HCT116 (cell line): Measurements from ENCODE around the gene DENND1A. TPM values are rescaled to one million over a fixed set of nuclear protein-coding genes. Genes with fewer than 3 reads are reported as not detected.

ENCODE experiments used
- ATAC-seq: fragments of 200-7000 bp; cut with Tn5 transposase; 2 replicates; pipeline ENCODE4 v1.9.1; 2020; ENCODE audit warnings: mild to moderate bottlenecking, moderate library complexity
- BruUV-seq: library from RNA; stranded (reverse); fragments of 400-500 nt; replicated peaks from 2 replicates; lab custom pipeline; 2021; lab: Mats Ljungman, UMichigan
- CTCF ChIA-PET: fragments of 300-600 bp; sonication (Branson Sonifier 250); formaldehyde crosslinking; loops from one replicate; lab custom pipeline; 2021; ENCODE audit warnings: antibody characterized with exemption; lab: Charles Lee
- POLR2A ChIA-PET: fragments of 300-600, 350-600 bp; sonication (Branson Sonifier 250); formaldehyde crosslinking; loops from one replicate; lab custom pipeline; 2021; ENCODE audit warnings: antibody characterized with exemption; lab: Charles Lee
- RAD21 ChIA-PET, 2 experiments: fragments of 300-600 bp; sonication (Branson Sonifier 250); formaldehyde crosslinking; loops; one replicate each; lab custom pipeline; 2023; ENCODE audit warnings: low total read pairs in 2 of 2; ENCODE audit not compliant: uncharacterized antibody in 2 of 2, unreplicated experiment in 2 of 2, low non-redundant PET in 1 of 2; lab: Charles Lee
- DNase-seq: peaks from one replicate; pipeline ENCODE4 v3.0.0-alpha.2; 2010; ENCODE audit warnings: low read depth, low spot score
- H2AFZ ChIP-seq: fragments of 200-600 bp; shearing (Covaris generic), sonication (generic); 2 replicates; pipeline ENCODE4 v1.6.1; 2017; ENCODE audit warnings: low read depth, mixed run types, mixed read lengths, antibody characterized with exemption, low read length; ENCODE audit not compliant: poor library complexity, severe bottlenecking
- H3K27ac ChIP-seq: 2 replicates; pipeline ENCODE4 v1.5.1; 2012; ENCODE audit warnings: low read depth, low read length
- H3K27me3 ChIP-seq: fragments of 200-600 bp; sonication (generic); 2 replicates; pipeline ENCODE4 v1.6.1; 2016; ENCODE audit warnings: mixed run types, low read length, mixed read lengths; ENCODE audit not compliant: insufficient read depth
- H3K36me3 ChIP-seq, 2 experiments: fragments of 200-500 bp in 1 of 2; fragments of 200-600 bp in 1 of 2; sonication (Bioruptor generic) in 1 of 2; sonication (generic) in 1 of 2; 2 replicates each; pipeline versions ENCODE4 v1.5.1 to v1.6.1; 2014 to 2016; ENCODE audit warnings: low read length in 2 of 2, inconsistent platforms in 1 of 2, mixed read lengths in 1 of 2, mixed run types in 1 of 2; ENCODE audit not compliant: insufficient read depth in 2 of 2, control insufficient read depth in 1 of 2
- H3K4me1 ChIP-seq, 2 experiments: fragments of 200-600 bp in 1 of 2; sonication (generic) in 1 of 2; 2 replicates each; pipeline versions ENCODE4 v1.5.1 to v1.6.1; 2012 to 2017; ENCODE audit warnings: low read length in 2 of 2, inconsistent platforms in 1 of 2, mild to moderate bottlenecking in 1 of 2, mixed read lengths in 1 of 2, mixed run types in 1 of 2, moderate library complexity in 1 of 2; ENCODE audit not compliant: insufficient read depth in 2 of 2, control insufficient read depth in 1 of 2
- H3K4me2 ChIP-seq: fragments of 200-600 bp; sonication (generic); 2 replicates; pipeline ENCODE4 v1.6.1; 2017; ENCODE audit warnings: mixed run types, low read length, mixed read lengths
- H3K4me3 ChIP-seq, 2 experiments: fragments of 200-600 bp in 1 of 2; sonication (generic) in 1 of 2; replicated peaks in 1 of 2; 2 replicates each; pipeline ENCODE4 v1.5.1; 2011 to 2016; ENCODE audit warnings: low read length in 2 of 2, control low read depth in 1 of 2, low read depth in 1 of 2, mild to moderate bottlenecking in 1 of 2, mixed read lengths in 1 of 2, mixed run types in 1 of 2
- H3K79me2 ChIP-seq: fragments of 200-600 bp; sonication (generic); 2 replicates; pipeline ENCODE4 v1.6.1; 2017; ENCODE audit warnings: mild to moderate bottlenecking, mixed run types, low read length, moderate library complexity, mixed read lengths; ENCODE audit not compliant: insufficient read depth
- H3K9ac ChIP-seq: fragments of 200-600 bp; sonication (generic); 2 replicates; pipeline ENCODE4 v1.6.1; 2016; ENCODE audit warnings: low read length, mixed read lengths
- H3K9me2 ChIP-seq: fragments of 200-600 bp; sonication (generic), shearing (Covaris generic); 2 replicates; pipeline ENCODE4 v1.6.1; 2017; ENCODE audit warnings: mixed run types, mild to moderate bottlenecking, moderate library complexity; ENCODE audit not compliant: insufficient read depth
- H3K9me3 ChIP-seq, 2 experiments: fragments of 200-500 bp in 1 of 2; fragments of 200-600 bp in 1 of 2; sonication (Bioruptor generic) in 1 of 2; sonication (generic) in 1 of 2; 2 replicates each; pipeline ENCODE4 v1.6.1; 2014 to 2017; ENCODE audit warnings: low read length in 2 of 2, mixed read lengths in 2 of 2, inconsistent platforms in 1 of 2, low read depth in 1 of 2, mild to moderate bottlenecking in 1 of 2, mixed run types in 1 of 2, moderate library complexity in 1 of 2; ENCODE audit not compliant: control insufficient read depth in 1 of 2, insufficient read depth in 1 of 2
- H4K20me1 ChIP-seq: fragments of 200-600 bp; sonication (generic), shearing (Covaris generic); 2 replicates; pipeline ENCODE4 v1.6.1; 2017; ENCODE audit warnings: mixed run types, mild to moderate bottlenecking, moderate library complexity; ENCODE audit not compliant: insufficient read depth
- JUND ChIP-seq: IDR thresholded peaks from 2 replicates; pipeline ENCODE4 v1.6.1; 2012
- POLR2A ChIP-seq: IDR thresholded peaks from 2 replicates; pipeline ENCODE4 v1.7.0; 2011; ENCODE audit warnings: borderline replicate concordance; ENCODE audit not compliant: insufficient read depth, insufficient read length; ENCODE audit errors: extremely low read depth
- SP1 ChIP-seq: IDR thresholded peaks from 2 replicates; pipeline ENCODE4 v1.6.1; 2012; ENCODE audit warnings: low read depth
- SRF ChIP-seq: IDR thresholded peaks from 2 replicates; pipeline ENCODE4 v1.6.1; 2012; ENCODE audit warnings: low read depth
- intact Hi-C: fragments of 100-400 bp; cut with micrococcal nuclease; formaldehyde crosslinking; loops from 2 replicates; pipeline ENCODE4 v1.10.0; 2022
- total RNA-seq: library from RNA; stranded (reverse); gene quantifications from one replicate; pipeline ENCODE4 v1.2.1, GENCODE V29; 2021; ENCODE audit not compliant: unreplicated experiment
- TF ChIP-seq, protein P1 (sequence below), 3 experiments: fragments of 200-600 bp in 1 of 3; sonication (generic) in 1 of 3; IDR thresholded peaks in 2 of 3; conservative IDR thresholded peaks in 1 of 3; 2 replicates each; pipeline ENCODE4 v1.5.1; 2012 to 2017; ENCODE audit warnings: low read depth in 2 of 3, low read length in 2 of 3, antibody characterized with exemption in 1 of 3, borderline replicate concordance in 1 of 3, control low read depth in 1 of 3, mild to moderate bottlenecking in 1 of 3, mixed read lengths in 1 of 3, mixed run types in 1 of 3, moderate library complexity in 1 of 3; ENCODE audit not compliant: insufficient read depth in 1 of 3

Gene DENND1A
- total RNA-seq, 1 experiment from 2014 or later, result 33.0 TPM

DNA sequence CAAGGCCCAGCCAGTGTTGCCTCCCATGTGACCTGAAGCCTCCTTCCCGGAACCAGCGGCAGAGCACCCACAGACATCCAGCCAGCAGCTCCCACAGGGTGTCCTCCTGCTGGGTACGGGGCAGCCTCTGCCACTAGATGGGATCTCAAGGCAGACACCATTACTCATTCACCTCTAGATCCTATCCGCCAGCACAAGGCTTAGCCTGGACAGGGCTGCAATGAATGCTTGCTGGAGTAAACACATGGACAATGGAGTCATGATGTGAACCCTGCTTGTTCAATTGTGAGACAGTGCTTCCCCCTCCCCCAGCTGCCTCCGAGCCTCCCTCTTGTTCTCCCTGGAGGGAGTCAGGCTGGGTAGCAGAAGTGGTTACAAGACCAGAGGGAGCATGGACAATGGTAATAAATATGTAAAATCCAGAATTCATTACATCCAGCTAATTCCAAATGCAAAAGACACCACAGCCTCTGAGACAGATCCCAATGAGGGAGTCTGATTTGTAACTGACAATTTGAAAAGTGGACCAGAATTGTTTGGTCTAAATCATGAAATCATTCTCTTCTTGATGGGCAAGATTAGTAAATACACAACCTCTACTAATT is 441.9 kb downstream of the DENND1A start:
- ChIA-PET POLR2A (no interaction called here), CTCF (no interaction called here), RAD21 (no interaction called here)
- H3K27me3 ChIP-seq, result no peaks in the 10 kb centered on the region
- intact Hi-C loops, result no loop called here
- H4K20me1 ChIP-seq, result no peaks in the 10 kb centered on the region
- no peaks in the 10 kb centered on the region for H3K4me1 ChIP-seq
- no TSS peak for BruUV-seq
- no peak overlapping the region for H3K4me3 ChIP-seq
- no peak overlapping the region for H3K4me2 ChIP-seq
- H3K79me2 ChIP-seq, result no peaks in the 10 kb centered on the region
- no peaks in the 10 kb centered on the region for H3K9me2 ChIP-seq
- no peak for ATAC-seq
- no peak overlapping the region for H2AFZ ChIP-seq
- H3K9ac ChIP-seq, result no peak overlapping the region
- H3K9me3 ChIP-seq, result no peaks in the 10 kb centered on the region
- TF ChIP-seq, protein P1, sequence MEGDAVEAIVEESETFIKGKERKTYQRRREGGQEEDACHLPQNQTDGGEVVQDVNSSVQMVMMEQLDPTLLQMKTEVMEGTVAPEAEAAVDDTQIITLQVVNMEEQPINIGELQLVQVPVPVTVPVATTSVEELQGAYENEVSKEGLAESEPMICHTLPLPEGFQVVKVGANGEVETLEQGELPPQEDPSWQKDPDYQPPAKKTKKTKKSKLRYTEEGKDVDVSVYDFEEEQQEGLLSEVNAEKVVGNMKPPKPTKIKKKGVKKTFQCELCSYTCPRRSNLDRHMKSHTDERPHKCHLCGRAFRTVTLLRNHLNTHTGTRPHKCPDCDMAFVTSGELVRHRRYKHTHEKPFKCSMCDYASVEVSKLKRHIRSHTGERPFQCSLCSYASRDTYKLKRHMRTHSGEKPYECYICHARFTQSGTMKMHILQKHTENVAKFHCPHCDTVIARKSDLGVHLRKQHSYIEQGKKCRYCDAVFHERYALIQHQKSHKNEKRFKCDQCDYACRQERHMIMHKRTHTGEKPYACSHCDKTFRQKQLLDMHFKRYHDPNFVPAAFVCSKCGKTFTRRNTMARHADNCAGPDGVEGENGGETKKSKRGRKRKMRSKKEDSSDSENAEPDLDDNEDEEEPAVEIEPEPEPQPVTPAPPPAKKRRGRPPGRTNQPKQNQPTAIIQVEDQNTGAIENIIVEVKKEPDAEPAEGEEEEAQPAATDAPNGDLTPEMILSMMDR (IDR thresholded peaks at IDR 0.05 in 2 of 3, conservative IDR thresholded peaks at IDR 0.05 in 1 of 3; ENCODE audit: borderline replicate concordance in 1 of 3, insufficient read depth in 1 of 3, low read depth in 2 of 3, low read length in 2 of 3), result no peak
- TF ChIP-seq SRF (no peak), SP1 (no peak)
- no peak for DNase-seq
- H3K27ac ChIP-seq, result no peak overlapping the region
- no peaks in the 10 kb centered on the region for H3K36me3 ChIP-seq

DNA sequence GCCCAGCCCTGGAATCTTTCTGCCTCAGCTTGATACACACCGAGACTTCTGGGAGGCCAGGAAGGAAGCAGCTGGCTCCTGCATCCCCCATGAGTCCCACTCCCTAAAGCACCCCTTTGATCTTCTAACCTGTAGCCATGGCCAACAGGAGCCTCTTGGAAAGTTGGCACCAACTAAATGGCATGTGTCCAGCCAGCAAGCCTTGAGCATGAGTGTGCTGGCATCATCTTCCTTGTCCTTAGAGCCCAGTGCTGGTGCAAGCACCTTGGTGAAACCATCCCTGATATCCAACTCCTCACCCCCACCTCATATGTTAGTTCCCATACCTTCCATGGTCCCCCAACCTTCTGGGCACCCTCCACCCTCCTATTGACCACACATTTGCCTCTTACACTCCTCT is 443.5 kb downstream of the DENND1A start:
- BruUV-seq, result no TSS peak
- CTCF ChIA-PET, result no interaction called here
- POLR2A ChIA-PET, result no interaction called here
- Histone ChIP-seq H3K4me1 (no peaks in the 10 kb centered on the region), H4K20me1 (no peaks in the 10 kb centered on the region), H3K4me3 (no peak overlapping the region), H3K9ac (no peak overlapping the region), H3K79me2 (no peaks in the 10 kb centered on the region), H3K9me3 (no peaks in the 10 kb centered on the region), H3K27ac (no peak overlapping the region), H3K4me2 (no peak overlapping the region), H2AFZ (no peak overlapping the region), H3K36me3 (no peaks in the 10 kb centered on the region), H3K27me3 (no peaks in the 10 kb centered on the region), H3K9me2 (no peaks in the 10 kb centered on the region)
- DNase-seq, result no peak
- intact Hi-C loops, result no loop called here
- no peak for ATAC-seq
- RAD21 ChIA-PET, result no interaction called here
- TF ChIP-seq JUND (no peak), SP1 (no peak), POLR2A (no peak)
